ENCODE measurements around the gene GRID2.

- no peak for TF ChIP-seq CTCF (optimal IDR thresholded peaks at IDR 0.05 in 1 of 3, IDR thresholded peaks at IDR 0.05 in 1 of 3, conservative IDR thresholded peaks at IDR 0.05 in 1 of 3; ENCODE audit: extremely low read depth in 1 of 3, insufficient read depth in 2 of 3, low read length in 3 of 3)
- no peak for TF ChIP-seq EZH2 (IDR thresholded peaks at IDR 0.05; ENCODE audit: low read length)
Measured at GRCh38 chr4:93221771-93222170, 918.0 kb downstream of the GRID2 start.
